Epidermal melanocyte (primary cell): ENCODE data around the gene STEAP2.
A peak's percentile ranks its signal among the peaks of the same experiment; 100 is the strongest.
"Not testable (repeated sequence)": the region's sequence is repeated elsewhere in the genome, so short reads cannot be mapped to it uniquely, and the experiment has no call there.

Source experiments
- DNase-seq: peaks from one replicate; pipeline ENCODE4 v3.0.0; 2011; ENCODE audit warnings: low spot score; ENCODE audit not compliant: insufficient read length

The STEAP2 gene

GRCh38 chr7:90211391-90212148 is at the start of gene STEAP2:
Gene STEAP2 (plus strand): TSS chr7:90211740. CDS start chr7:90225083, 13,343 bp downstream.
- peak; percentile 63 for DNase-seq

- no peak for DNase-seq
Measured at GRCh38 chr7:90163534-90163933, 48.0 kb upstream of the STEAP2 start.

GRCh38 chr7:90165724-90166123 is 45.8 kb upstream of the STEAP2 start:
- no peak for DNase-seq

GRCh38 chr7:90166153-90166552 is 45.4 kb upstream of the STEAP2 start:
- DNase-seq: no peak

GRCh38 chr7:90167361-90167760 is 44.2 kb upstream of the STEAP2 start:
- DNase-seq: no peak

GRCh38 chr7:90169891-90170290 is 41.6 kb upstream of the STEAP2 start:
- DNase-seq: no peak

GRCh38 chr7:90172121-90172520 is 39.4 kb upstream of the STEAP2 start:
- DNase-seq: no peak

- DNase-seq: no peak
Measured at GRCh38 chr7:90172624-90173023, 38.9 kb upstream of the STEAP2 start.

- DNase-seq: no peak
Measured at GRCh38 chr7:90173127-90173844, 38.3 kb upstream of the STEAP2 start.

GRCh38 chr7:90175667-90176066 is 35.9 kb upstream of the STEAP2 start:
- no peak for DNase-seq

- no peak for DNase-seq
Measured at GRCh38 chr7:90176195-90176594, 35.3 kb upstream of the STEAP2 start.

GRCh38 chr7:90178166-90178565 is 33.4 kb upstream of the STEAP2 start:
- DNase-seq: no peak

GRCh38 chr7:90178679-90179278 is 32.8 kb upstream of the STEAP2 start:
- no peak for DNase-seq

GRCh38 chr7:90180011-90180585 is 31.4 kb upstream of the STEAP2 start:
- DNase-seq: no peak

GRCh38 chr7:90180649-90181048 is 30.9 kb upstream of the STEAP2 start:
- no peak for DNase-seq

- DNase-seq: no peak
Measured at GRCh38 chr7:90181485-90181884, 30.1 kb upstream of the STEAP2 start.

GRCh38 chr7:90186290-90186689 is 25.2 kb upstream of the STEAP2 start:
- not testable (repeated sequence) for DNase-seq

- no peak for DNase-seq
Measured at GRCh38 chr7:90187507-90188050, 24.0 kb upstream of the STEAP2 start.

- DNase-seq: no peak
Measured at GRCh38 chr7:90188281-90188680, 23.3 kb upstream of the STEAP2 start.

GRCh38 chr7:90190995-90191394 is 20.5 kb upstream of the STEAP2 start:
- DNase-seq: no peak

GRCh38 chr7:90191648-90192047 is 19.9 kb upstream of the STEAP2 start:
- DNase-seq: no peak
